Dermis microvascular lymphatic vessel endothelial cell (primary cell): Measurements from ENCODE around the gene BTG4. TPM values are rescaled to one million over a fixed set of nuclear protein-coding genes. Genes with fewer than 3 reads are reported as not detected.

Source experiments
- DNase-seq, 2 donors: peaks; one replicate each; pipeline versions ENCODE4 v3.0.0 to v3.0.0-alpha.2; 2010; ENCODE audit warnings: low read depth in 2 of 2
- total RNA-seq: library from RNA; depleted of rRNA; stranded (reverse); fragments of >200 nt; gene quantifications from 2 replicates; pipeline ENCODE4 v1.2.1, GENCODE V29; 2014

Gene BTG4
- total RNA-seq, 1 donor from 2014 or later: not detected

DNA sequence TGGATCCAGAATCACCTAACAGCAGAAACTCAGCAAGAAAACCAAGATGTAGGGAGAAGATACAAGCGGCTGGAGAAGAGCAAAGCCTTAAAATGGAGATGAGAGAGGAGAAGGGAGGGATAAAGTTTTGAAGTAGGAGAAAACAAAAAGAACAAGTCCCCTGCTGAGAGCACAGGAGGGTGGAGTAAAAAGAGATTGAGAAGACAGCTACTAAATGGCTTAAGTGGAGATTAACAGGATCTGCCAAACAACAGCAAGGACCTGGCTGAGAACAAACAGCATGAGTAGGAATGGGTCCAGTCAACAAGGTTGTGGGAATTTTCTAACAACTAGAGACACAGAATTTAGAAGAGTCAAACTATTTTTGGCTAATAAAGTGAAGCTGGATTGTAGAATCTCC is 18.1 kb downstream of the BTG4 start:
- no peak for DNase-seq

DNA sequence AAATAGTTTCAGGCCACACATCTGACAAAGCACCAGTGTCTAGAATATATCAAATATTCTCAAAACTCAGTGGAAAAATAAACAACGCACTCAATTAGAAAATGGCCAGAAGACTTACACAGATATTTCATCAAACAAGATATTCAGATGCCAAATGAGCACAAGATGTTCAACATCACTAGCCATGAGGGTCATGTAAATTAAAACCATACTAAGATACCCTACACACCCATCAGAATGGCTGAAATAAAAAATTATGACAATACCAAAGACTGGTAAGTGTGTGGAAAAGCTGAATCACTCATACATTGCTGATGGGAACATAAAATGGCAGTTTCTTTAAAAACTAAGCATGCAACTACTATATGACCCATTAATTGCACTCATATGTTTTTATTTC is 21.7 kb downstream of the BTG4 start:
- no peak for DNase-seq

DNA sequence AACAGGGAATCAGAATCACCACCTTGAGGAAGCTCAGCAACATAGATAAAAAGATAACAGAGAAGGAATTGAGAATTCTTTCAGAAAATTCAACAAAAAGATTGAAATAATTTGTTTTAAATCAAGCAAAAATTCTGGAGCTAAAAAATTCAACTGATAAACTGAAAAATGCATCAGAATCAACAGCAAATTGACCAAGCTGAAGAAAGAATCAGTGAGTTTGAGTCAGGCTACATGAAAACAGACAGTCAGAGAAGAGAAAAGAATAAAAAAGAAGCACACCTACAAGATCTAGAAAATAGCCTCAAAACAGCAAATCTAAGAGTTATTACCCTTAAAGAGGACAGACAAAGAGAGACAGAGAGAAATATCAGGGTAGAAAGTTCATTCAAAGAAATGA is 28.8 kb downstream of the BTG4 start:
- DNase-seq: no peak

DNA sequence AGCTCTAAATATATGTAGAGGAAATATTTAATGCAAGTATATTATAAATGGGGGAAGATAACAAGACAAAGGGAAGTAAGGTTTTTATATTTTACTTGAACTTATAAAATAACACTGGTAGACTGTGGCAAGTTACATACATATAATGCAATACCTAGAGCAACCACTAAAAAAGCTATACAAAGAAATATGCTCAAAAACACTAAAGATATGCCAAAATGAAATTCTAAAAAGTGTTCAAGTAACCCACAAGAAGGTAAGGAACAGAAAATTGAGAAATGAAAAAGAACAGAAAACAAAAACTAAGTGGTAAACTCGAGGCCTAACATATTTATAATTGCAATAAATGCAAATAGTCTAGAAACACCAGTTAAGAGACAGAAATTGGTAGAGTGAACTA is 32.5 kb downstream of the BTG4 start:
- no peak for DNase-seq

DNA sequence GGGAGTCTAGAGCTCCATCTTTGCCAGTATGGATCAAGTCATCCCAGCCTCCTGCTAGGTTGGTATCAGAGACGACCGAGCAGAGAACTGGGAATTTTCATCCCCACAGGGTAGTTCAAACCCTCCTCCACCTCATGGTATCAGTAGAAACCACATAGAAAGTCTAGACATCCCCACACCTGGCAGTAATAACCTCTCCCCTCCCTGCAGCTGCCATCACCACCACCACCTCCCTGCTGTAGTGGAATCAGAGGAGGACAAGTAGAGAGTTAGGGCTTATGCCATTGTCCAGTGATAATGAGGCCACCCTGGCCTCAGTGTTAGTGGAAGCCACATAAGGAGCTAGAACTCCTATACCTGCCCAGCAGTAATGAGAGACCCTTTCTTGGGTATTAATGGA is 34.3 kb downstream of the BTG4 start:
- DNase-seq: no peak

DNA sequence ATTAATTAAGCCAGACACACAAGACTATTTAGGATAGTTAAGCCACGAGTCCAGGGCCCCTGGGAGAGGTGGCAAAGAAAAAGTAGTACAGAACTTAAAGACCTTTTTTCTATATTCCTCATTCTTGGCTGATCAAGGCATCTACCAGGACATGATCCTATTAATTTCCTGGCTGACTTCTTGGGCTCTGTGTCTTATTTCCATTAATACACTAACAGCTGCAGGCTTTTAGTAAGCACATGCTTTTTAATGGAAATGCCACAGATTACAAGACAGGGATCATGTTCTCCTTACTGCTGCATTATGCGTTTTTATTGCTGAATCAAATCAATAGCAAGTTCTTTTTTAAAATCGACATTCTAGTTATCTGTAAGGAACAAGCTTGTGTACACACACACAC is 35.2 kb downstream of the BTG4 start:
- no peak for DNase-seq

DNA sequence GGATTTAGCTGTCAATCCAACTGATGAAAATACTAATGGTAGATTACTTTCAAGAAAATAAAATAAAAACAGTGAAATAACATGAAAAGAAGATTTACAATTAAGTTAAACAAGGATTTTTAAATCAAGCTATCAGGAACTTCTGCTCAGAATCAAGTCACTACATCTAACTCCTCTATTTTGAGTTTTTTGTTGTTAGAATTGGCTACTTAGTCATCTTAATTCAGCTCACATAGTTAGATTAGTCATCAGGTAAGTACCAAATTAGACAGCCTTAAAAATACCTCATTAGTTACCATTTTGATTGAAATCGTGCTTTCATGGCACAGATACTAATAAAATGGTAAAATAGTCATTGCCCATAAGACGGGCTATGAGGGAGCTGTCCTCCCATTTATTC is 35.8 kb downstream of the BTG4 start:
- DNase-seq: no peak

DNA sequence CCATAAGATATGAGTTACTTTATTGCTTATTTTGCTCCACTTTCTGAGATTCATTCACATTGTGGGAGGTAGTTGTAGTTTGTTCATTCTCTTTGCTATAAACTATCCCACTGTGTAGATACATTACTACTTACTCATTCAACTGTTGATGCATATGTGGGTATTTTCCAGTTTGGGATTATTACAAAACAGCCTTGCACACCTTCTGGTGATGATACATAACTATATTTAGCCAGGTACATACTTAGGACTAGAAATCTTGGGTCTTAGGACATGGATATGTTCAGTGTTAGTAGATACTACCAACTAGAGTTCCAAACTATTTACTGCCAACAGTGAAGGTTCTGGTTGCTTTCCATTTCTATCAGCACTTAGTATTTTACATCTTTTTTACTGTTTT is 37.8 kb downstream of the BTG4 start:
- no peak for DNase-seq

DNA sequence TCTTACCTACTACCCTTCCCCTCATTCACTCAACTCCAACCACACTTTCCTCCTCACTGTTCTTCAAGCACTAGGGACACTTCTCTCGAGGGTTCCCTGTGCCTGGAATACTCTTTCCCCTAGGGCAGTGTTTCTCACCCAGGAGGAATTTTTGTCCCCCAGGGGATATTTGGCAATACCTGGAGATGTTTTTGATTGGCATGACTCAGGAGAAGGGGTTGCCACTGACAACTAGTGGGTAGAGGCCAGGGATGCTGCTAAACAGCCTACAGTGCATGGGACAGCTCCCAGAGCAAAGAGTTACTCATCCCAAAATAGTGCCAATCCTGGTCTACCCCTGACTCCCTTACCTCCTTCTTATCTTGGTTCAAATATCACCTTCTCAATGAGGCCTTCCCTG is 40.0 kb downstream of the BTG4 start:
- no peak for DNase-seq

DNA sequence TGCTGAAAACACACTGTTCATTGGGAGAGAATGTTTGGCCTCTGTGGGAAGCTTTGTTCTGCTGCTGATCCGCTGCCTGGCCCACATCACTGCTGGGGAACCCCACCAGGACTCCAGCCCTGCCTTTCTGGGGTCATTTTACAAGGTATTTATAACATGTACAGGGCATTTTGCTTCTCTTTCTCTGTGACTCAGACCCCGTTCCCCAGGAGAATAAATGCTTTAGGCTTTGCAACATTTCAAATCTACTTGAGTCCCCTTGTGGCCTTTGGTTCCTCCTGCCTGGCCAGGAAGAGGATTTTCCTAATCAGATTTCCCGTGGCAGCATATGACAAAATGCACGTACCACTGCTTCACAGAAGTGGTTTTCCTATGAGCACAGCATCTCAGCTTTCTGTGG is 43.0 kb downstream of the BTG4 start:
- no peak for DNase-seq

DNA sequence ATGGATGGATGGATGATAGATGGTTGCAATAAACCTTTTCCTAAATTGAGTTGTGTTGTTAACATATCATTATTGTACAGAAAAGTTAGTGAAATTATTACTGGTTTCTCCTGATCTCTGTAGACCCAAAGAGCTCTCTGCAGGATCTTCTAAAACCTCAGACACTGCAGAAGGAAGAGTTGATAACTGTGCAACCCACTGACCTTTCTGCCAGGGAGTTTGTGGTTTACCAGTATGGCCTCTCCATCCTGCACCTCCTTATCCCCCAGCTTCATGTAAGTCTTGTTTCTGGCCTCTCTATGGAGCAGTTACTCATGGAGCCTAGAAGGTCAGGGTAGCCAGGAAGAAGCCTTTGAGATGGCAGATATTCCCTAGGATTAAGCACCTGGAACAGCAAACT is 45.6 kb downstream of the BTG4 start:
- DNase-seq: no peak

DNA sequence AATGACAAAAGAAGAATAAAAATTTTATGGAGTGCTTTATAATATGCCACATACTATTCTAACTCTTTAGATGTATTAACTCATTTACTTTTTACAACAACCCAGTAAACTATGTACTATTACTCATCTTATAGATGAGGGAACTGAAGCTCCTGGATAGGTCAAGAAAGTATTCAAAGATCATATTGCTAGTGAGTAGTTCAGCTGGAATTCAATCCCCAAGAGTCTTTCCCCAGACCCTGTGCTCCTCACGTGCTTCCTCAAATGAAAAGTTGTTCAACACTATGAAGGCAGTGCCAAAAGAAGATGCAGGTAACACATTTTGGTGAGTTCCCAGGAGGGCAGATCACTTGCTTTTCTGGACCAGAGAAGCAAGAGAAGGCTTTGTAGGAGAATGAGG is 46.8 kb downstream of the BTG4 start:
- DNase-seq: no peak

DNA sequence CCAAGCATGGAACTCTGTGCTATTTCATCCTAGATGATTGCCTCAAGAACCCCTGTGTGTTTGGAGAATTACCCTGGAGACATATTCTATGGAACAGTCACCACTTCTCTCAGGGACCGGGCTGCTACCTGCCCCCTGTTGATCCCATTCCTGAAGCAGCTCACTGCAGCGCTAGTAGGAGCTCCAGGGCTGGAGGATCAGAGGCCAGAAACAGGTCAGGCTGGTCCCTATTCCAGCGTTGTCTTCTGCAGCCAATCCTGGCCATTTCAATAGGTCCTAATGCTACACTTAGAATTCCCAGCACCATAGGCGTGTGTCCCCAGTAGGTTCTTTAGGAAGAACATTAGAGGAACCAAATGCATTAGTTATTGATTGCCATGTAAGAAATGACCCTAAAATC is 48.9 kb downstream of the BTG4 start:
- no peak for DNase-seq

DNA sequence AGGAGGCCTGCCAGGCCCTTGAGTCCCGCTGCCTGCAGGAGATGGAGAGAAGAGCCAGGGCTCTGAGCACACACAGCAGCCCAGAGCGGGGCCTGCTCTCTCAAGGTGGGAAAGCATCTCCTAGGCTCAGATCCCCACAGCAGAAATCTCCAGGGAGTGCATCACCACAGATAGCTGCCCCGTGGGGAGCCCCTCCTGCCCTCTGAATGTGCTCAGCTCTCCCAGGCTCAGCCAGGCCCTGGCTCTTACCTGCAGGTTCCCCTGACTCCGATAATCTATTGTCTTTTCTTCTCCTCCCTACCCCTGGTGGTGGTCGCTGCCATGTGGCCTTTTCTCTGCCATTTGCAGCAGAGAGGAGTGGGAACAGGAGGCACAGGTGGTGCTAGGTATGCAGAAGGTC is 49.9 kb downstream of the BTG4 start:
- DNase-seq: no peak

DNA sequence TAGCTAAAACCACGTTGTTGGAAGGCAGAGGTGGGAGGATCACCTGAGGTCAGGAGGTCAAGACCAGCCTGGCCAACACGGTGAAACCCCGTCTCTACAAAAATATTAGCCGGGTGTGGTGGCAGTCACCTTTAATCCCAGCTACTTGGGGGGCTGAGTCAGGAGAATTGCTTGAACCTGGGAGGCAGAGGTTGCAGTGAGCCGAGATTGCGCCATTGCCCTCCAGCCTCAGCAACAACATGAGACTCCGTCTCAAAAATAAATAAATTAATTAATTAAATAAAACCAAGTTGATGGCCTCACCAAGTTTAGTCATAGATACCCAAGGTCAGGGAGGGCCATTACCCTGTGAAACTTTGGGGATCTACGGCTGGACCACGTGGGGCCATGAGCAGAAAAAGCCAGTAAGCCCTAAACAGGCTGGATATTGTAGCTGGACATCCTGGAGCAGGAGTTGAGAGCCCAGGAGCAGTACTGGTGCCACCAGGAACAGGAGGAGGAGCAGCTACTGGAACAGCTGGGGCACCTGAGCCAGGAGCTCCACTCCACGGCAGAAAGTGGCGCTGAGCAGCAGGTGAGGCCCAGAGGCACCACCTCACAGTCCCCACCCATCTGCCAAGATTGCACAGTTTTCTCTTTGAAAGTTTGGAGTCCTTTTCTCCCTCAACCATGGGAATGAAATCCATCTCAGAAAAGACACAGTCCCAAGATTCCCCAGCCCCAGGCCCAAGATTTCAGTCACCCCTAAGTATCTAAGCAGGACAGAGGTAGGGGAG is 50.5 kb downstream of the BTG4 start:
- no peak for DNase-seq

DNA sequence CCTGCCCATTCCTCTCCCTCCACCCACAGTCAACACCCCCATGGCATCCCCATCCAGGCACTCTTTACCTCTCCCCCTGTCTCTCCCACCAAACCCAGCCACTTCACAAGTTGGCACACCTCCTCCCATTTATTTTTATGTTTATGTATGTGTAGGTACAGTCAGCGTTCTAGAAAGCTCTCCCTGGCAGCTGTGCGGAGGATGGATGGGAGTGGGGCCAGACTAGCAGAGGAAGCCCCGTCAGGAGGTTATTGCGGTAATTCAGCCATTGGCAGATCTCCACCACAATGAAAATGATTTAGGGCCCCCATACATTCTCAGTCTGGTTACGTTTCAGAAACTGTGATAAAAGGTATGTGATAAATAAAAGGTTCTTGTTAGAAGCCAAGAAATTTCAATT is 51.3 kb downstream of the BTG4 start:
- DNase-seq: no peak

DNA sequence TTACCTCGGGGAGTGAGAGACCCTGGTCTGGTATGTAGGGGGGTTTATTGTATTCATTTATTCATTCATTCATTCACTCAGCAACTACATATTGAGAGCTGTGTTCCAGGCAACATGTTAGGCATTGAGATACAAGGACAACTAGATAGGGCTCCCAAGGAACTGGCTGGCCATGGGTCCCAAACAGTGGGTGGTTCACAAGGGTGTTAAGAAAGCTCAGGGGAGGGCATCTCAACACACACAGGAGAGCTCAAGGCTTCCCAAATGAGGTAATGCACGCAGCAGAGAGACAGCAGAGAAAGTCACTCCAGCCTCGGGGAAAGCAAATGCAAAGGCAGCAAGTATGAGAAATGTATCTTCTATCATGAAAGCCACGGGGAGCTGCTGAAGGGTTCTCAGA is 51.8 kb downstream of the BTG4 start:
- DNase-seq: no peak

DNA sequence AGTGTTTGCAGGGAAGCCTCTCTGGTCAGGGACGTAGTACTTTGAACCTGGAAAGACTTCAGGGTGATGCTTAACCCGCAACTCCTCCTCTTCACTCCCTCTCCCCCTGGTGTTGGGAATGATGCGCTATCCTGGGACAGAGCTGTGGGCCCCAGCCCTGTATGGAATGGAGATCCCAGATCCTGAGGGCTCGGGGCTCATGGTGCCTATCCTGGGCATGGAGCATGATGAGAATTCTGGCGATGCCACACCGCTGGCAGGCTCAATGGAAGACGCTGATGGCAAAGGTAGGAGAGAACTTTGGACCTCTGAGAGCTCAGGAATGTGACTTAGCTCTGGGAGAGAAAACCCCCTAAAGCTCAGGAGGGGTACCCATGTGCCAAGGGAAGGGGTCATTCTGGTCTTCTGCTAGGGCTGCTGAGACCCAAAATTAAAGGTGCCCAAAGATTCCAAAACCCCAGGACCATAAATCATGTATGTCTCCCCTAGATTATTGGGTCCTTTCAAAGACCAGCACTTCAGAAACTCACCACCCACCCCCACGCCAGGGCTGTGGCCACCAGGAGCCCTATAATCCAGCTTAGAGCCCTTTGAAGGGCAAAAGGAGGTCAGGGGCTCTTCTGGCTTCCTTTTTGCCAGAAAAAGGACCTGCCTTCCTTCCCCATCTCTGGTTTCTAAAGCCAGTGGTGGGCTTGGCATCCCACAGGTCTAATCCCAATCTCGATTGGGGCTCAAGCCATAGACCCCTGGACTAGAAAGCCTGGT is 52.5 kb downstream of the BTG4 start:
- DNase-seq: no peak

DNA sequence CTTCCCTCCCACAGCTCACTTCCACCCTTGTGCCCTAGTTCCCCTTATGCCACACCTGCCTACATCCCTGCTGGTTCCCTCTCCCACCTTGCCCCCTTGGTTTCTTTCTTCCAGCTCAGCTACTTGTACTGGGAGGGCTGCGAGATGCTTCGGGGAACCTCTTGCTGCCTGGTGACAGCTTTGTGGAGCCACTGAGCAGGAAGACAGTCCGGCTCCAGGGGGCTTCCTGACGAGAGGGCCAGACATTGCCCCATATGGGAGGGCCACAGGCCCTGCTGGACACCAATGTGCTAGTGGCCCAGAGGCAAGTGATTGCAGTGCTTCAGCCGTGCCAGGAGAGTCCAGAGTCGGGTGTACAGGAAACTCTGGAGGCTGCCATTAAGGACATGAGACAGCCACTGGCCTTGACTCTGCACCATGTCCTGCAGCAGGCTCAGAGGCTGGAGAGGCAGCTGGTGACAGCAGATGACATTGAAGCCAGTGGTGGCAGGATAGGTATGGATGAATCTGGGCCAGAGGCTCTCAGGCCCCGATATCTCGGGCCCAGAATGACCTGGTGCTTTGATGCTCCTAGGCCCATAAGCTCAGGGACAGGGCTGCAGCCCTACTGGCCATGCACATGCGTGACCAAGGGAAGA is 54.3 kb downstream of the BTG4 start:
- no peak for DNase-seq

DNA sequence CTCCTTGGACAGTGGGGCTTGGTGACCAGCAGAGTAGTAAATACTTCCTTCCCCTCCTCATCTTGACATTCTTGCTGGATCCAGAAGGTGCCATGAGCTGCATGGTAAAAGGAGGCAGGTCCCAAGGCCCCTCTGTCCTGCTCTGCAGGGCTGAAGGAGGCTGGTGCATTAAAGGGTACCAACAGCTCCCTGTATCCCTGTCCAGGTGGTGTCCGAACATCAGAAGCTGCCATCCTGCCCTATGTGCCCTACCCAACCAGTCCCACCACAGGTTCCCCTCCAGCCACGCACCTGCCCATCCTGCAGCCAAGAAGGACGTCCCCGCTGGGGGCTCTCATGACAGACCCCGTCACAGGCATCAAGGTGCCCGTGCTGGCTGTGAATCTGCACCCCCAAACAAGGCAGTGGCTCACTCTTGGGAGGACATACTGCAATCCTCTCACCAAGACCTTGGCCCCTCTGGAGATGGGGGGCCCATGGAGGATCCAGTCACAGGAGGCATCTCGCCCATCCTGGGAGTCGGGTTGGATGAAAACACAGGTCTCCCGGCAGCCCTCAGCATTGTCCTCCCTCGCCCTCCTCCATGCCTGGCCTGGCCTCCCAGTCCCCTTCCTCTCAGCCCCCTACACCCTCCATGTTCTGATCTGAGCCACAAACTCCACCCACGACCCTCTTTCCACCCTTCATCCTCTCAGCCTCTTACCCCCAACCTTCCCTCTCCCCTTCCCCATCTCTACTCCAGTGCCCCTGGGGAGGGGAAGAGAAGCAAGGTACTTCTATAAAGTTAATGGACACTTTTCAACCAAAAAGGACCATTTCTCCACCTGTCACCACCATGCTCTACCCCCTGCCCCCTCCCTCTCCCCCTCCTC is 55.1 kb downstream of the BTG4 start:
- DNase-seq: no peak

DNA sequence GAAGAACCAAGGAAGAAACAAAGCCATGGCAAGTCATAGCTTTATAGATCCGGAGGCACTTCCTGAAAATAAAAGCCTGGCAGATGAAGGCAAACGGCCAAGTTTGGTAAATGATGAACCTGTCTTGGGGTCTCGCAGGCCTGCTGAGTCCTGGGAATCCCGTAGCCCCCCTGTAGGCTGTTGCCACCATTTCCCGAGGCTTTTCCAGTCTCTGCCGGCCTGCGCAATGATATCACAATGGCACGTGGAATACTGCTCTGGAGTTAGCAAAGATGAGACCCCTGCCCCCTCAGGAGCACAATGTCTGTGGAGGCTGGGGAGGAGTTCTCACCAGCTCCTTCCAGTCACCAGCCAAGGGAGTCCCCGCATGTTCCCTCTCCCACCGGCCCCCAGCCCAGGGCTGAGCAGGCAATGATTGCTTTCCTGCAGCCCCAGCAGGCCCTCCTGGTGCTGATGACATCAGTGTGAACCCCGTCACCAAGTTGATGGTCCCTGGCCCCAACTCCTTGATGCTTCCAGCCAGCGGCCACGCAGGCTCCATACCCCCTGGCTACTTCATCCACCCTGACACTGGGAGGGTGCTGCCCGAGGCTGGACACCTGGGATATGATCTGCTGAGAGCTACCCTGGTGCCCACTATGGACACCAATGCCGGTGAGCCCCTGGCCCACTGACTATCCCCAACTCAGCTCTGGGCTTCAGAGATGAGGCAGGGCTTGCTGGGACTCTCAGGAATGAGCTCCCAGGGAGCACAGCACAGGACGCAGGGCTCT is 55.9 kb downstream of the BTG4 start:
- no peak for DNase-seq
